ENCODE results near the gene EFL1. TPM values are rescaled to one million over a fixed set of nuclear protein-coding genes. Genes with fewer than 3 reads are reported as not detected.

Gene EFL1
- total RNA-seq, 2 donors from 2014 or later = 22.7 to 29.3 TPM

- H3K27me3 ChIP-seq (replicated peaks; ENCODE audit: insufficient read depth) = no peaks in the 10 kb centered on the region
- no peaks in the 10 kb centered on the region for H3K4me1 ChIP-seq (replicated peaks)
- H3K27ac ChIP-seq = no peak overlapping the region
- no peak for DNase-seq (ENCODE audit: low spot score)
- TF ChIP-seq POLR2AphosphoS5 (IDR thresholded peaks at IDR 0.05) = no peak
- TF ChIP-seq POLR2A (IDR thresholded peaks at IDR 0.05) = no peak
- TF ChIP-seq CTCF (IDR thresholded peaks at IDR 0.05) = no peak
- H3K36me3 ChIP-seq = no peaks in the 10 kb centered on the region
- 96% methylated on average over 3 of the region's 3 CpGs for whole genome bisulfite sequencing
- H3K9me3 ChIP-seq = no peaks in the 10 kb centered on the region
- no peak overlapping the region for H3K4me3 ChIP-seq
- intact Hi-C loops (cut with DNase I) = loop anchor here (5.0 kb wide), 1 partner anchor 655 kb away; no protein-coding TSS in a partner anchor
These were observed 125.3 kb downstream of the EFL1 start for GRCh38 chr15:82137261-82137660.

GRCh38 chr15:82136120-82136519 lies 126.4 kb downstream of the EFL1 start:
- H3K4me3 ChIP-seq = no peak overlapping the region
- TF ChIP-seq POLR2A (IDR thresholded peaks at IDR 0.05) (no peak), CTCF (IDR thresholded peaks at IDR 0.05) (no peak), POLR2AphosphoS5 (IDR thresholded peaks at IDR 0.05) (no peak)
- WGBS = 93% methylated on average over 3 of the region's 3 CpGs
- no peaks in the 10 kb centered on the region for H3K9me3 ChIP-seq
- no peak overlapping the region for H3K27ac ChIP-seq
- intact Hi-C loops (cut with DNase I) = loop anchor here (5.0 kb wide), 1 partner anchor 654 kb away; no protein-coding TSS in a partner anchor
- no peaks in the 10 kb centered on the region for H3K36me3 ChIP-seq
- H3K27me3 ChIP-seq (replicated peaks; ENCODE audit: insufficient read depth) = no peaks in the 10 kb centered on the region
- DNase-seq (ENCODE audit: low spot score) = no peak
- no peaks in the 10 kb centered on the region for H3K4me1 ChIP-seq (replicated peaks)

GRCh38 chr15:82135638-82136037 lies 126.9 kb downstream of the EFL1 start:
- Histone ChIP-seq H3K27me3 (replicated peaks; ENCODE audit: insufficient read depth) (no peaks in the 10 kb centered on the region), H3K9me3 (no peaks in the 10 kb centered on the region), H3K36me3 (no peaks in the 10 kb centered on the region), H3K4me3 (no peak overlapping the region), H3K4me1 (replicated peaks) (no peaks in the 10 kb centered on the region), H3K27ac (no peak overlapping the region)
- WGBS = 92% methylated on average over 3 of the region's 3 CpGs
- no peak for DNase-seq (ENCODE audit: low spot score)
- TF ChIP-seq POLR2AphosphoS5 (IDR thresholded peaks at IDR 0.05) (no peak), CTCF (IDR thresholded peaks at IDR 0.05) (no peak), POLR2A (IDR thresholded peaks at IDR 0.05) (no peak)
- intact Hi-C loops (cut with DNase I) = loop anchor here (5.0 kb wide), 1 partner anchor 653 kb away; no protein-coding TSS in a partner anchor

GRCh38 chr15:82134461-82134860 lies 128.1 kb downstream of the EFL1 start:
- WGBS = 92% methylated on average over 3 of the region's 3 CpGs
- Histone ChIP-seq H3K36me3 (no peaks in the 10 kb centered on the region), H3K4me3 (no peak overlapping the region), H3K9me3 (no peaks in the 10 kb centered on the region), H3K4me1 (replicated peaks) (no peaks in the 10 kb centered on the region), H3K27ac (no peak overlapping the region), H3K27me3 (replicated peaks; ENCODE audit: insufficient read depth) (no peaks in the 10 kb centered on the region)
- intact Hi-C loops (cut with DNase I) = no loop called here
- no peak for TF ChIP-seq POLR2A (IDR thresholded peaks at IDR 0.05)
- TF ChIP-seq POLR2AphosphoS5 (IDR thresholded peaks at IDR 0.05) = no peak
- TF ChIP-seq CTCF (IDR thresholded peaks at IDR 0.05) = no peak
- DNase-seq (ENCODE audit: low spot score) = no peak

GRCh38 chr15:82133251-82133650 lies 129.3 kb downstream of the EFL1 start:
- intact Hi-C loops (cut with DNase I) = no loop called here
- Histone ChIP-seq H3K4me3 (no peak overlapping the region), H3K27ac (no peak overlapping the region), H3K36me3 (no peaks in the 10 kb centered on the region), H3K27me3 (replicated peaks; ENCODE audit: insufficient read depth) (no peaks in the 10 kb centered on the region), H3K4me1 (replicated peaks) (no peaks in the 10 kb centered on the region), H3K9me3 (no peaks in the 10 kb centered on the region)
- WGBS = 100% methylated on average over 1 of the region's 1 CpG
- TF ChIP-seq CTCF (IDR thresholded peaks at IDR 0.05) (no peak), POLR2AphosphoS5 (IDR thresholded peaks at IDR 0.05) (no peak), POLR2A (IDR thresholded peaks at IDR 0.05) (no peak)
- DNase-seq (ENCODE audit: low spot score) = no peak
